HEK293 (cell line): ENCODE results near the gene RAB24.

Experiments used
- CTCF ChIA-PET: fragments of 350-600 bp; formaldehyde crosslinking; extraction: SDS; loops from one replicate; lab custom pipeline; 2021; ENCODE audit warnings: antibody characterized with exemption; lab: Yijun Ruan, JAX
- POLR2A ChIA-PET: fragments of 300-600 bp; formaldehyde crosslinking; extraction: SDS; loops from one replicate; lab custom pipeline; 2020; ENCODE audit warnings: antibody characterized with exemption, inconsistent platforms; lab: Yijun Ruan, JAX
- H3K27ac ChIP-seq: fragments of 200-500 bp; sonication (Bioruptor generic); 2 replicates; pipeline ENCODE4 v1.5.1; 2014; ENCODE audit warnings: low read depth, low read length, control low read depth, inconsistent platforms; ENCODE audit errors: extremely low read depth
- H3K36me3 ChIP-seq, 2 experiments: fragments of 200-500 bp in 1 of 2; sonication (Bioruptor generic) in 1 of 2; 1 replicate in 1 of 2; 2 replicates in 1 of 2; pipeline ENCODE4 v1.5.1; 2014 to 2017; ENCODE audit warnings: inconsistent platforms in 2 of 2, low read length in 2 of 2; ENCODE audit not compliant: control insufficient read depth in 2 of 2, insufficient read depth in 1 of 2
- H3K4me1 ChIP-seq: fragments of 200-500 bp; sonication (Bioruptor generic); 2 replicates; pipeline ENCODE4 v1.5.1; 2014; ENCODE audit warnings: mild to moderate bottlenecking, low read length, inconsistent platforms; ENCODE audit not compliant: control insufficient read depth, insufficient read depth
- H3K4me3 ChIP-seq: 2 replicates; pipeline ENCODE4 v1.5.1; 2011; ENCODE audit warnings: low read depth, mild to moderate bottlenecking, control low read depth, low read length, moderate library complexity
- H3K9me3 ChIP-seq: fragments of 200-500 bp; sonication (Bioruptor generic); 2 replicates; pipeline ENCODE4 v1.5.1; 2014; ENCODE audit warnings: low read depth, low read length, inconsistent platforms; ENCODE audit not compliant: control insufficient read depth, insufficient read depth
- CTCF ChIP-seq: fragments of 450-650 bp; formaldehyde crosslinking; IDR thresholded peaks from 2 replicates; pipeline ENCODE4 v1.5.1; 2016; ENCODE audit warnings: missing biosample characterization, missing genetic modification characterization
- GLIS2 ChIP-seq: fragments of 450-650 bp; formaldehyde crosslinking; IDR thresholded peaks from 2 replicates; pipeline ENCODE4 v1.5.1; 2016; ENCODE audit warnings: missing biosample characterization, missing genetic modification characterization
- KLF10 ChIP-seq: fragments of 450-650 bp; IDR thresholded peaks from 2 replicates; pipeline ENCODE4 v1.5.1; 2018; ENCODE audit warnings: missing biosample characterization, mild to moderate bottlenecking, missing genetic modification characterization
- KLF8 ChIP-seq: fragments of 450-650 bp; formaldehyde crosslinking; IDR thresholded peaks from 2 replicates; pipeline ENCODE4 v1.5.1; 2016; ENCODE audit warnings: missing biosample characterization, missing genetic modification characterization
- OSR2 ChIP-seq: fragments of 450-650 bp; formaldehyde crosslinking; IDR thresholded peaks from 2 replicates; pipeline ENCODE4 v1.5.1; 2016; ENCODE audit warnings: missing biosample characterization, missing genetic modification characterization
- PRDM10 ChIP-seq: fragments of 450-650 bp; formaldehyde crosslinking; IDR thresholded peaks from 2 replicates; pipeline ENCODE4 v1.5.1; 2016; ENCODE audit warnings: missing biosample characterization, missing genetic modification characterization
- RBAK ChIP-seq: fragments of 450-650 bp; formaldehyde crosslinking; IDR thresholded peaks from 2 replicates; pipeline ENCODE4 v1.5.1; 2016; ENCODE audit warnings: missing biosample characterization, missing genetic modification characterization
- YY1 ChIP-seq: fragments of 450-650 bp; formaldehyde crosslinking; IDR thresholded peaks from 2 replicates; pipeline ENCODE4 v1.5.1; 2018; ENCODE audit warnings: missing biosample characterization, missing genetic modification characterization
- ZIC2 ChIP-seq: fragments of 450-650 bp; formaldehyde crosslinking; IDR thresholded peaks from 2 replicates; pipeline ENCODE4 v1.5.1; 2016; ENCODE audit warnings: missing biosample characterization, missing genetic modification characterization
- ZNF366 ChIP-seq: fragments of 450-650 bp; formaldehyde crosslinking; conservative IDR thresholded peaks from 2 replicates; pipeline ENCODE4 v1.5.1; 2016; ENCODE audit warnings: missing biosample characterization, missing genetic modification characterization
- ZNF404 ChIP-seq: fragments of 450-650 bp; formaldehyde crosslinking; IDR thresholded peaks from 2 replicates; pipeline ENCODE4 v1.5.1; 2017; ENCODE audit warnings: missing biosample characterization, missing genetic modification characterization
- ZNF423 ChIP-seq: fragments of 450-650 bp; formaldehyde crosslinking; IDR thresholded peaks from 2 replicates; pipeline ENCODE4 v1.5.1; 2016; ENCODE audit warnings: missing biosample characterization, missing genetic modification characterization
- ZNF488 ChIP-seq: fragments of 450-650 bp; formaldehyde crosslinking; IDR thresholded peaks from 2 replicates; pipeline ENCODE4 v1.5.1; 2016; ENCODE audit warnings: missing biosample characterization, missing genetic modification characterization
- ZNF555 ChIP-seq: fragments of 450-650 bp; formaldehyde crosslinking; conservative IDR thresholded peaks from 2 replicates; pipeline ENCODE4 v1.5.1; 2017; ENCODE audit warnings: missing biosample characterization, mild to moderate bottlenecking, missing genetic modification characterization, inconsistent platforms
- ZNF629 ChIP-seq: fragments of 450-650 bp; formaldehyde crosslinking; IDR thresholded peaks from 2 replicates; pipeline ENCODE4 v1.5.1; 2017; ENCODE audit warnings: missing biosample characterization, missing genetic modification characterization
- ZNF76 ChIP-seq: fragments of 450-650 bp; formaldehyde crosslinking; IDR thresholded peaks from 2 replicates; pipeline ENCODE4; 2016; ENCODE audit warnings: low read depth, missing biosample characterization, missing genetic modification characterization, borderline replicate concordance
- ZNF785 ChIP-seq: fragments of 450-650 bp; formaldehyde crosslinking; IDR thresholded peaks from 2 replicates; pipeline ENCODE4 v1.5.1; 2016; ENCODE audit warnings: missing biosample characterization, missing genetic modification characterization
- TF ChIP-seq, protein P1 (sequence below): fragments of 450-650 bp; formaldehyde crosslinking; IDR thresholded peaks from 2 replicates; pipeline ENCODE4 v1.5.1; 2016; ENCODE audit warnings: missing biosample characterization, missing genetic modification characterization, borderline replicate concordance
- TF ChIP-seq, protein P2 (sequence below): fragments of 450-650 bp; formaldehyde crosslinking; optimal IDR thresholded peaks from 2 replicates; pipeline ENCODE3; 2016; ENCODE audit warnings: missing biosample characterization, mild to moderate bottlenecking, missing genetic modification characterization

RAB24 gene

GRCh38 chr5:177303925-177304391, 439 bp upstream of the RAB24 start:
- H3K9me3 ChIP-seq, result no peaks in the 10 kb centered on the region
- peaks cover 4 to 67% of the 10 kb centered on the region in 2 experiments; a peak in 2 of 3 replicates for H3K36me3 ChIP-seq
- no peak for TF ChIP-seq ZIC2 (tag by site-specific recombination)
- no peak for TF ChIP-seq RBAK (tag by site-specific recombination)
- TF ChIP-seq ZNF76, result peak; percentile 44; the same call in 1 of the 2 replicates
- TF ChIP-seq, protein P1, sequence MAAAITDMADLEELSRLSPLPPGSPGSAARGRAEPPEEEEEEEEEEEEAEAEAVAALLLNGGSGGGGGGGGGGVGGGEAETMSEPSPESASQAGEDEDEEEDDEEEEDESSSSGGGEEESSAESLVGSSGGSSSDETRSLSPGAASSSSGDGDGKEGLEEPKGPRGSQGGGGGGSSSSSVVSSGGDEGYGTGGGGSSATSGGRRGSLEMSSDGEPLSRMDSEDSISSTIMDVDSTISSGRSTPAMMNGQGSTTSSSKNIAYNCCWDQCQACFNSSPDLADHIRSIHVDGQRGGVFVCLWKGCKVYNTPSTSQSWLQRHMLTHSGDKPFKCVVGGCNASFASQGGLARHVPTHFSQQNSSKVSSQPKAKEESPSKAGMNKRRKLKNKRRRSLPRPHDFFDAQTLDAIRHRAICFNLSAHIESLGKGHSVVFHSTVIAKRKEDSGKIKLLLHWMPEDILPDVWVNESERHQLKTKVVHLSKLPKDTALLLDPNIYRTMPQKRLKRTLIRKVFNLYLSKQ (tag by site-specific recombination), result no peak
- no peak for TF ChIP-seq ZNF404
- TF ChIP-seq KLF10 (tag by site-specific recombination), result 0 out of 2 replicates have a peak, but pooled peaks have one; percentile 4
- TF ChIP-seq ZNF423 (tag by site-specific recombination), result no peak
- TF ChIP-seq YY1 (tag by site-specific recombination), result 0 out of 2 replicates have a peak, but pooled peaks have one; percentile 5
- TF ChIP-seq, protein P2, sequence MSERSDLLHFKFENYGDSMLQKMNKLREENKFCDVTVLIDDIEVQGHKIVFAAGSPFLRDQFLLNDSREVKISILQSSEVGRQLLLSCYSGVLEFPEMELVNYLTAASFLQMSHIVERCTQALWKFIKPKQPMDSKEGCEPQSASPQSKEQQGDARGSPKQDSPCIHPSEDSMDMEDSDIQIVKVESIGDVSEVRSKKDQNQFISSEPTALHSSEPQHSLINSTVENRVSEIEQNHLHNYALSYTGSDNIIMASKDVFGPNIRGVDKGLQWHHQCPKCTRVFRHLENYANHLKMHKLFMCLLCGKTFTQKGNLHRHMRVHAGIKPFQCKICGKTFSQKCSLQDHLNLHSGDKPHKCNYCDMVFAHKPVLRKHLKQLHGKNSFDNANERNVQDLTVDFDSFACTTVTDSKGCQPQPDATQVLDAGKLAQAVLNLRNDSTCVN (tag by site-specific recombination), result no peak
- peak overlapping the region; percentile 80 for H3K27ac ChIP-seq
- ChIA-PET CTCF (interaction anchor here (0.6 kb wide), 1 partner anchor 191 kb away, joined by 3 read pairs; no protein-coding TSS in a partner anchor), POLR2A (interaction anchor here (1.0 to 1.2 kb wide), 2 partner anchors 8 to 15 kb away, joined by 3 to 11 read pairs; partner anchors contain the start of gene MXD3)
- H3K4me1 ChIP-seq, result peaks cover 9% of the 10 kb centered on the region
- peak overlapping the region; percentile 90 for H3K4me3 ChIP-seq

DNA sequence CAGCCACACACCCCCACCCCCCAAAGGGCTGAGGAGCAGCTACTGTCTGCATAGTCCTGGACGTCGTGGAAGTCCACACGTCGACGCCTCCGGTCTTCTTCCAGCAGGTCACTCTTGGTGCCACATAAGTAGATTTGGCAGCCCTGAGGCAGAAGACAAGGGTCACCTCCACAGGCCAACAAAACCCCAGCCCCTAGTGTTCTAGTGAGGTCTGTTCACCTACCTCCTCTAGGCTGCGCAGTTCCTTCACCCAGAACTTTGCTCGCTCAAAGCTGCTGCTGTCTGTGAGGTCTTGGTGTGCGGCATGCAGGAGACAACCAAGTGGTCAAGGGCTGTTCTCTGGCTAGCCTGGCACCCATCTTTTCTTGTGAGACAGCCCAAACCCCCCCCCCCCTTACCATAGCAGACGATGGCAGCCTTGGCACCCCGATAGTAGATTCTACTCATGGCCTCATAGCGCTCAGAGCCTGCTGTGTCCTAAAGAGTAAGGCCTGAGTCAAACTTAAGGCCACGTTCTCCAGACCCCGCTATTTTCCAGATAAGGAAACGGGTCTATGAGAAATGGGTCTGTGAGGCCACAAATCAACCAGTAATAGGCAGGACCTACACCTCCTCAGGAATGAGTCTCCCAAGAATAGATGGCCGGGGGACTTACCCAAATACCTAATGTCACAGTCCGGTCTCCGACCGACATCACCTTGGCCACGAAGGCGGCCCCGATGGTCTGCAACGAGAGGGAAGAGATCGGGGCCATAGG, 987 bp downstream of the RAB24 start:
- Histone ChIP-seq H3K4me1 (peaks cover 13% of the 10 kb centered on the region), H3K4me3 (peak overlapping the region; percentile 90), H3K9me3 (no peaks in the 10 kb centered on the region), H3K36me3 (peaks cover 4 to 68% of the 10 kb centered on the region in 2 experiments; a peak in 2 of 3 replicates), H3K27ac (no peak overlapping the region; the same call in 1 of the 2 replicates)
- CTCF ChIA-PET, result interaction anchor here (0.7 to 2.3 kb wide), 6 partner anchors 14 to 192 kb away, joined by 3 to 16 read pairs (median 4); no protein-coding TSS in a partner anchor
- POLR2A ChIA-PET, result interaction anchor here (0.6 kb wide), 1 partner anchor 148 kb away, joined by 3 read pairs; no protein-coding TSS in a partner anchor
- TF ChIP-seq ZNF785 (tag by site-specific recombination) (no peak), GLIS2 (tag by site-specific recombination) (peak; percentile 41; the same call in 1 of the 2 replicates), ZNF555 (no peak), CTCF (tag by site-specific recombination) (peak; percentile 45; the same call in 1 of the 2 replicates)

GRCh38 chr5:177301503-177302165, 1.9 kb downstream of the RAB24 start:
- no peaks in the 10 kb centered on the region for H3K9me3 ChIP-seq
- CTCF ChIA-PET, result interaction anchor here (0.7 to 3.4 kb wide), 7 partner anchors 8 to 191 kb away, joined by 3 to 16 read pairs (median 5); no protein-coding TSS in a partner anchor
- no peak overlapping the region for H3K4me3 ChIP-seq
- POLR2A ChIA-PET, result interaction anchor here (0.6 to 1.3 kb wide), 5 partner anchors 8 to 149 kb away, joined by 3 to 10 read pairs (median 3); partner anchors contain the start of gene MXD3
- H3K36me3 ChIP-seq, result peaks cover 4 to 68% of the 10 kb centered on the region in 2 experiments; a peak in 2 of 3 replicates
- H3K27ac ChIP-seq, result no peak overlapping the region; the same call in 1 of the 2 replicates
- H3K4me1 ChIP-seq, result peaks cover 13% of the 10 kb centered on the region
- peak; percentile 76 for TF ChIP-seq ZNF629
- peak; percentile 70; the same call in 1 of the 2 replicates for TF ChIP-seq ZNF366 (tag by site-specific recombination)
- peak; percentile 39; the same call in 1 of the 2 replicates for TF ChIP-seq PRDM10 (tag by site-specific recombination)
- no peak for TF ChIP-seq ZNF488 (tag by site-specific recombination)
- TF ChIP-seq KLF8 (tag by site-specific recombination), result peak; percentile 56
- TF ChIP-seq OSR2 (tag by site-specific recombination), result peak; percentile 53
